Mesenteric fat pad (tissue), 1 donor: ENCODE measurements around the gene ARHGAP10. TPM values are rescaled to one million over a fixed set of nuclear protein-coding genes. Genes with fewer than 3 reads are reported as not detected.
A peak's percentile ranks its signal among the peaks of the same experiment; 100 is the strongest.
"Not testable (repeated sequence)": the region's sequence is repeated elsewhere in the genome, so short reads cannot be mapped to it uniquely, and the experiment has no call there.

Source experiments
- DNase-seq: peaks from one replicate; pipeline ENCODE4 v3.0.0-alpha.2; 2020; ENCODE audit warnings: low spot score
- total RNA-seq: library from RNA; stranded (reverse); fragmentation: NEBNext Ultra II Directional; extraction: Animal tissue kit (Norgen Biotek cat#: 25700); gene quantifications from one replicate; pipeline ENCODE4 v1.2.1, GENCODE V29; 2021
- donor health status: DM: yes; HTN: yes; CAD: no.

The ARHGAP10 gene
- total RNA-seq, 1 donor from 2014 or later: 43.4 TPM

DNA sequence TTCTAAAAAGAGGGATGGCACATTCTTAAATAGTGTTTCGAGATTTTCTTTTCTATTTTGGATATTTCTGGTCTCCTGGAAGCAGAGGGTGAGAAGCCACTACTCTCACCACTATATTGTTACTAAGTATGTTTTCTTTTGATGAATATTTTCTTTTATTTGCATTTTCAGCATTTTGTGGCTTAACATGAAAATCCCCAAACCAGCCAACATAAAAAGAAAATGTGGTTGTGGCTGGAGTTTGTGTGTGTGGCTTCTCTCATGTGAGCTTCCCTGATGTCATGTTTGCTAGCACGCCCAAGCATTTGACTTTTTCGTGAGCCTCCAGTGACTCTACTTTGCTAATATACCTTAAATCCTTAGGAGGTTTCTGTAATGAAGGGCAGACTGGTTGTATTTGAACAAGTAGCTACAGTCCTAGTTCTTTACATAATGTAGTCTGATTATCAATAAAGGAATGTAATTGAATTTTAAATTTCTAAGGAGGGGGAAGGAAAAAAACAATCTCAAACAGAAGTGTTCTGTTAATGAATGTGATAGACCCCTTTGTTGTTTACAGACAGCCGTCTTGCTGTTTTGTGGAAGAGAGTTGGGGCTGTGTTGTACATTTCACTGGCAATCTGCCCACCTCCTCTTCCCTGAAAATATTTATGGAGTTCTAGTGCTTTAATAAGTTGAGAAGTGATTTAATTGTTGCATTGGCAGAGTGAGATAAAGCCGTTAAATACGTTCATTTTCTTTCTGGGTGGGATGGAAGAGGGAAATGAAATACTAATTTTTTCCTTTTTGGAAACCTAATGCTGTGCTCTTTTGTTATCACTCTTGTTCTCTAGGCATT is 114.6 kb downstream of the ARHGAP10 start:
- no peak for DNase-seq

- no peak for DNase-seq
Measured at GRCh38 chr4:147847751-147848590, 116.1 kb downstream of the ARHGAP10 start.

GRCh38 chr4:147848634-147849033 is 116.7 kb downstream of the ARHGAP10 start:
- no peak for DNase-seq

DNA sequence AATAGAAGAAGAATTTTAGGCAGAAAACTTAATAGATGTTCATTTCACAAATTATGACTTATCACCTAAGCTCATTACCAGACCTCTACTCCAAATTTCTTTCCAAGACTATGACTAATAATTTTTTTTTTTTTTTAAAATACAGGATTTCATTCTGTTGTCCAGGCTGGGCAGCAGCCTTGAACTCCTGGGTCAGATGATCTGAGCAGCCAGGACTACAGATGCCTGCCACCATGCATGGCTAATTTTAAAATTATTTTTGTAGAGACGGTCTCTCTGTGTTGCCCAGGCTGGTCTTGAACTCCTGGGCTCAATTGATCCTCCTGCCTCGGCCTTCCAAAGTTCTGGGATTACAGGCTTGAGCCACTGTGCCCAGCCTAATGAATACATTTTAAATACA is 119.2 kb downstream of the ARHGAP10 start:
- DNase-seq: no peak

DNA sequence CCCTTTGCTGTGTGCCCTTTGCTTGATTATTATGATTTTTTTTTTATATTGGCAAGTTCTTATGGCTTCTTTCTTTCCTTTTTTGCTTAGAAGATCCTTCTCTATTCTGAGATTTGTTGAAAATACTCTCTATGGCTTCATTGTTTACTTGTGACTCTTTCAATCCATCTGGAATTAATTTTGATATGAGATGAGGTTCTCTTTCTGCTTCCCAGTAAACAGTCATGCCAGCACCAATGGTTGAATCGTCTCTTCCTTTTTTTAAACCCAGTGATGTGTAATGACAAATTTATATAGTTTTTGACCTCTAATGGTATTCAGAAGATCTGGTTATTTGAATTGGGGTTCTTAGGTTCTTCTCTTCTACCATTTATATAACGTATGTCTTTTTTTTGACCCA is 121.8 kb downstream of the ARHGAP10 start:
- no peak for DNase-seq

GRCh38 chr4:147854154-147854553 is 122.3 kb downstream of the ARHGAP10 start:
- no peak for DNase-seq

DNA sequence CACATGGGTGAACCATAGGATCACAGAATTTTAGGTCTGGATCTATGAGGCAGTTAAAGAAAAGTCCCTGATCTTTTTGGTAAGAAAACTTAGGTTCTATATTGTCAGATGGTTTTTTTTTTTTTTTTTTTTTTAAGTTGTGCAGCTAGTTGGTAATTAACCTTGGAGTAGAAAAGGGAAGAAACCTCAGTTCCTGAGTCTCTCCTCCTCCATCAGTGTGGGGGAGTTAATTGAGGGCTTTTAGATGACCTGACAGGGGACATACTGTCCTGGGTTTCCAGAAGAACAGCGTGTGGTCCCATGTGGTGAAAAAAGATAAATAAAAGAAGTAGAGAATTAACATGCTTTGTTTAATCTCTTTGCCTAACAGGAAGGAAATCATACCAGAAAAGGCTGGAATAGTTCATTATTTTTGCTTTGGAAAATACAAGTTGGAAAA is 123.7 kb downstream of the ARHGAP10 start:
- DNase-seq: no peak

DNA sequence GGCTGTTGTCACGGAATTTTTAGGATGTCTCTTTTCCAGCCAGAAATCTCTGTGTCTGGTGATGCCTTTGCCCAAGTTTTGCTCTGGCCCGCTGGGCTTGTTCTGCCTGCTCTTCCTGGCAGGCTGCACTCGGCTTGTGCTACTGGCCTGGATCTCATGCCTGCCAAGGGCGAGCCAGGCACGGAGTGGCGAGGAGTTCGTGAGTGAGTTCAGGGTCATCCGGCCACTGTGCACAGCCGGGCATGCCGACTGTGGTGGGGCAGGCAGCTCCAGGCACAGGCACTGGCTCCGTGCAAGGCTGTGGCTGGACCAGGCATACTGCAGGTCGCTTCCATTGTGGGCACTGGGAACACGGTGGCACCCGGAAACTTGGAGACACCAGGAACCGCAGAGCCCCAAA is 129.1 kb downstream of the ARHGAP10 start:
- DNase-seq: no peak

GRCh38 chr4:147862043-147862692 is 130.3 kb downstream of the ARHGAP10 start:
- DNase-seq: no peak

- no peak for DNase-seq
Measured at GRCh38 chr4:147863111-147863747, 131.3 kb downstream of the ARHGAP10 start.

DNA sequence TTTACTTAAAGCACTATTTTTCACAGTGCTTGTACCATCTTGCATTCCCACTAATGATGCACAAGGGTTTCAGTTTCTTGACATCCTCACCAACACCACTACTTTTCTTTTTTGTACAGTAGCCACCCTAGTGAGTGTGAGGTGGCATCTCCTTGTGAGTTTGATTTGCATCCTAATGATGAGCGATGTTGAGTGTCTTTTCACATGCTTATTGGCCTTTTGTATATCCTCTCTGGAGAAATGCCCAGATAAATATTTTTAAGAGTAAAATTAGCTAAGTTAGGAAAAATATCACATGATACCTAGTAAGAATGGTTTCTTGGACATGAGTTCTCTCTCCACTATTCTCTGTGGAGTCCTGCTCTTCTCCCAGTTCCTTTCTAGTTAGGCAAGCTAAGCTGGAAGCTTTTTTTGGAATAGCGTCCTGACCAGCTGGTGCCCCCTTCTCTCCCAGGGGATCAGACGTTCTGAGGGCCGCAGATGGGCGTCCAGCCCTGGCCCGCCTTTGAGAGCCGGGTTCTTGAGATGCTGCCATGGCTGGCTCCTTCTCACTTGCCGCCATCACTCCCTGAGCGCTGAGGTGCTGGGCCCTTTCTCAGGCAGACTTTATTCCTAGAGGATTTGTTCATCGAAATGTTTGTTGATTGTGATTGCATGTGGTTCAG is 132.1 kb downstream of the ARHGAP10 start:
- DNase-seq: no peak

DNA sequence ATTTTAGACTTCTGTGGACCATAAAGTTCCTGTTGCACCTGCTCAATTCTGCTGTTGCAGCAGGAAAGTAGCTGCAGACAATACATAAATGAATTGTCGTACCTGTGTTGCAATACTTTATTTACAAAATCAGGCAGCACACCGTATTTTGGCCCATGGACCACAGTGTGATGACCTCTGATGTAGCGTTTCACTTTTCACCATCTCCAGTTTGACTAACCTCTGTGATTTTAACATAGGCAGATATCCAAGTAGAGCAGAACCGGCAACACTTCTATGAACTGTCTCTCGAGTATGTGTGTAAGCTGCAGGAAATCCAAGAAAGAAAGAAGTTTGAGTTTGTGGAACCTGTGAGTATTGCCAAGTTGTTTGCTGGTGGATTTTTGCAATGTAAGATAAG is 132.7 kb downstream of the ARHGAP10 start:
- no peak for DNase-seq

- DNase-seq: no peak
Measured at GRCh38 chr4:147865926-147866325, 134.0 kb downstream of the ARHGAP10 start.

- peak; percentile 92 for DNase-seq
Measured at GRCh38 chr4:147866532-147867271, 134.8 kb downstream of the ARHGAP10 start.

DNA sequence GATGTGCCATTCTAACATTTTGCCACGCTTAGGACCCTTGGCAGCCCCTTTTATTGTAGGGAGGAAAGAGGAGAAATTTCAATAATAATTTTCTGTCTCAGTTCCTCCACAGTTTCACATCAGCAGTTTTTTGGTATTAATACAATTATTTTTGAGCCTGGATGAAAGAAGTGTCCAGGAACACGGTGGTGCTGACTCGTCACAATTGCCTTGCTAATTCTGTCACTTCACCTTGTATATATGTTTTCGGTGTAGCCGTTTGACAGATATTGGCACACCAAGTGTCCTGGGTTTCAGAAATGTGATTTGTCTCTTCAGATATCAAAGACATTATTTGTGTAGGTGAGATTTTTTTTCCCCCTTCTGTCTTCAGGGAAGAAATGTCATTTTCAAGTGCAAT is 142.2 kb downstream of the ARHGAP10 start:
- DNase-seq: no peak

DNA sequence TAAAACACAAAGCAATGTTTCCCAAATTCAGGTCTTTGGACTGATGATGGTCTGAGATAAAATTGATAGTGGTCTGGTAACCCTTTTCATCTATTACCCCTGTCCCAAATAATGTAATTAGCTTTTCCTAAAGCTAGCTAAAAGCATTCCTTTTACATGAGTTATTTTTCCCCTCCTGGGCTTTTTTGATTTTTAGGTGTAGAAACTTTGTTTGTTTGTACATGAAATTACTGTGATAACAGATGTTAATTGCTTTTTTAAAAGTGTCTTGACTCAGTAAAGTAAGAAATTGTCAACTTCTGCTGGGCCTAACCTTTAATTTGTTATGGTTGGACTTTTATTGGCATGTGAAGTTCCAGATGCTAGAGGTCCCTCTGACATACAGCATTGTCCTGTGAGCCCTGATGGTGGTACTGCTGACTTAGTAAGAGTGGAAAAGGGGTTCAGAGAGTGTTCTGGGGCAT is 145.5 kb downstream of the ARHGAP10 start:
- no peak for DNase-seq

- no peak for DNase-seq
Measured at GRCh38 chr4:147879676-147880075, 147.8 kb downstream of the ARHGAP10 start.

DNA sequence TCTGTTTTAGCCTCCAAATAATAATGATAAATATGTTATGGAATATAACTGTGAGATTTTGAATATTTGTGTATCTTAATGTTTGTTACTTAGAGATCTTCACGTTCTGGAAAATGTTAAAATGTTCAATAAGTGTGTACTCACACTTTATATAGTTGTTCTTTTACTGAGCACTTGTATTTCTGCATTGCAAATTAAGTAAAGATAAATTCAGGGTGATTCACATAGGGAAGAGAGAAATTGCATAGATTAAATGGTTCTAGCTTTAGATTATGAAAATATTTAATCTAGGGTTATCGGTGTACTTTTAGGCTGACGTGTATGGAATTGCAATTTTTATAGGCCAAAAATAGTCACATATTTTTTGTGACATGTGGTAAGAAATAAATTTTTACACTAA is 148.6 kb downstream of the ARHGAP10 start:
- no peak for DNase-seq

GRCh38 chr4:147884536-147884935 is 152.6 kb downstream of the ARHGAP10 start:
- DNase-seq: no peak

GRCh38 chr4:147885216-147885615 is 153.3 kb downstream of the ARHGAP10 start:
- DNase-seq: not testable (repeated sequence)
